ENCODE data around the gene SLC1A6. TPM values are rescaled to one million over a fixed set of nuclear protein-coding genes. Genes with fewer than 3 reads are reported as not detected.
A peak's percentile ranks its signal among the peaks of the same experiment; 100 is the strongest.
"Not testable (repeated sequence)": the region's sequence is repeated elsewhere in the genome, so short reads cannot be mapped to it uniquely, and the experiment has no call there.

Gene SLC1A6
- total RNA-seq, 1 donor from 2014 or later, result not detected

DNA sequence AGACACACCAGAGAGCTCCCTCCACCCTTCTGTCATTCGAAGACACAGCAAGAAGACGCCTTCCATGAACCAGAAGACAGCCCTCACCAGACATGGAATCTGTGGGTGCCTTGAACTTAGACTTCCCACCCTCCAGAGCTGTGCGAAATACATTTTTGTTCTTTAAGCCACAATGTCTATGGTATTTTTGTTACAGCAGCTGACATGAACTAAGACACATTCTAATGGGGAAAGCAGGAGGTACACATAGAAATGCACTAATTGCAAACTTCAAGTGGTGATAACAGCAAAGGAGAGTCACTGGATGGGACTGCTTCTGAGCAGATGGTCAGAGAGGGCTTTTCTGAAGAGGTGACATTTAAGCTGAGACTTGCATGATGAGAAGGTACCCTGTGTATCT lies 22.2 kb downstream of the SLC1A6 start:
- TF ChIP-seq, protein P1, sequence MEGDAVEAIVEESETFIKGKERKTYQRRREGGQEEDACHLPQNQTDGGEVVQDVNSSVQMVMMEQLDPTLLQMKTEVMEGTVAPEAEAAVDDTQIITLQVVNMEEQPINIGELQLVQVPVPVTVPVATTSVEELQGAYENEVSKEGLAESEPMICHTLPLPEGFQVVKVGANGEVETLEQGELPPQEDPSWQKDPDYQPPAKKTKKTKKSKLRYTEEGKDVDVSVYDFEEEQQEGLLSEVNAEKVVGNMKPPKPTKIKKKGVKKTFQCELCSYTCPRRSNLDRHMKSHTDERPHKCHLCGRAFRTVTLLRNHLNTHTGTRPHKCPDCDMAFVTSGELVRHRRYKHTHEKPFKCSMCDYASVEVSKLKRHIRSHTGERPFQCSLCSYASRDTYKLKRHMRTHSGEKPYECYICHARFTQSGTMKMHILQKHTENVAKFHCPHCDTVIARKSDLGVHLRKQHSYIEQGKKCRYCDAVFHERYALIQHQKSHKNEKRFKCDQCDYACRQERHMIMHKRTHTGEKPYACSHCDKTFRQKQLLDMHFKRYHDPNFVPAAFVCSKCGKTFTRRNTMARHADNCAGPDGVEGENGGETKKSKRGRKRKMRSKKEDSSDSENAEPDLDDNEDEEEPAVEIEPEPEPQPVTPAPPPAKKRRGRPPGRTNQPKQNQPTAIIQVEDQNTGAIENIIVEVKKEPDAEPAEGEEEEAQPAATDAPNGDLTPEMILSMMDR (IDR thresholded peaks at IDR 0.05), result no peak
- H3K36me3 Mint-ChIP-seq (ENCODE audit: unreplicated experiment), result no peaks in the 10 kb centered on the region
- peaks cover 22% of the 10 kb centered on the region for H3K9me3 Mint-ChIP-seq (ENCODE audit: unreplicated experiment)
- no peak overlapping the region for H3K4me3 Mint-ChIP-seq (ENCODE audit: unreplicated experiment)
- H3K4me1 Mint-ChIP-seq (ENCODE audit: unreplicated experiment), result no peaks in the 10 kb centered on the region
- no peaks in the 10 kb centered on the region for H3K27me3 Mint-ChIP-seq (ENCODE audit: unreplicated experiment)
- no peak for DNase-seq (ENCODE audit: extremely low spot score, unreplicated experiment)
- no peak overlapping the region for H3K27ac Mint-ChIP-seq (ENCODE audit: unreplicated experiment)

DNA sequence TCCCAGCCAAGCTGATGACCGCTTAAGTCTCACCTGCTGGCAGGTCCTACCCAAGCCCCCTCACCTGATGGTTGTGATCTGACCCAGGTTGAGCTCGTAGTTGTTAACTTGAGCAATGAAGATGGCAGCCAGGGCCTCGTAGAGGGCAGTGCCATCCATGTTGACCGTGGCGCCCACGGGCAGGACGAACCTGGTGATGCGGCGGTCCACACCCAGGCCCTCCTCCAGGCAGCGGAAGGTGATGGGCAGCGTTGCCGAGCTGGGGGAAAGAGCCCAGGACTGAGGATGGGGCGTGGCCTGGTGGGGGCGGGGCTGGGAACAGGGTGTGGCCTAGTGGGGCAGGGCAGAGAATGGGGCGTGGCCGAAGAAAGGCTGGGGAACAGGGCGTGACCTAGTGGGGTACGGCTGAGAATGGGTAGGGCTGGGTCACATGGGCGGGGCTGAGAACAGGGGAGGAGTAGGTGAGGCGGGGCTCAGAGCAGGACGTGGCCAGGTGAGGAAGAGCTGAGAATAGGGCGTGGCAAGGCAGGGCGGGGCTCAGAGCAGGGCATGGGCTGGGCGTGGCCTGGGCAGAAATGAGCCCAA lies 25.5 kb downstream of the SLC1A6 start:
- no peaks in the 10 kb centered on the region for H3K4me1 Mint-ChIP-seq (ENCODE audit: unreplicated experiment)
- no peaks in the 10 kb centered on the region for H3K36me3 Mint-ChIP-seq (ENCODE audit: unreplicated experiment)
- no peak overlapping the region for H3K4me3 Mint-ChIP-seq (ENCODE audit: unreplicated experiment)
- no peaks in the 10 kb centered on the region for H3K27me3 Mint-ChIP-seq (ENCODE audit: unreplicated experiment)
- peaks cover 17% of the 10 kb centered on the region for H3K9me3 Mint-ChIP-seq (ENCODE audit: unreplicated experiment)
- TF ChIP-seq, protein P1 (IDR thresholded peaks at IDR 0.05), result no peak
- H3K27ac Mint-ChIP-seq (ENCODE audit: unreplicated experiment), result no peak overlapping the region
- DNase-seq (ENCODE audit: extremely low spot score, unreplicated experiment), result peak; percentile 84

DNA sequence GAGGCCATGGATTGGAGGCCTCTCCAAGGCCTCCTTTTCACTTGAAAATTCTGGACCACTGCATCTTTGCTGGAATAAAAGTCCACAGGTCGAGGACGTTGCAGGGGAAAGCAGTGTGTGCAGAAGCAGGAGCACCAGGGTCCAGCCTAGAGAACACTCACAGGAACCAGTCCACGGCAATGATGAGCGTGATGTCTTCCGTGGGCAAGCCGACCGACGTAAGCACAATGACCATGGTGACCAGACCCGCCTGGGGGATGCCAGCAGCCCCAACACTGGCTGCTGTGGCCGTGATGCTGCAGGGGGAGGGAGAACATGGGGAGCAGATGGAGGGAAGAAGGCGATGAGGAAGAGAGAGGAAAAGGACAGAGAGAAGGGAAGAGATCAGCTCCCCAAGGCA lies 26.9 kb downstream of the SLC1A6 start:
- H3K36me3 Mint-ChIP-seq (ENCODE audit: unreplicated experiment), result no peaks in the 10 kb centered on the region
- no peak overlapping the region for H3K4me3 Mint-ChIP-seq (ENCODE audit: unreplicated experiment)
- no peak overlapping the region for H3K27ac Mint-ChIP-seq (ENCODE audit: unreplicated experiment)
- TF ChIP-seq, protein P1 (IDR thresholded peaks at IDR 0.05), result no peak
- no peaks in the 10 kb centered on the region for H3K27me3 Mint-ChIP-seq (ENCODE audit: unreplicated experiment)
- peaks cover 16% of the 10 kb centered on the region for H3K9me3 Mint-ChIP-seq (ENCODE audit: unreplicated experiment)
- peak; percentile 68 for DNase-seq (ENCODE audit: extremely low spot score, unreplicated experiment)
- H3K4me1 Mint-ChIP-seq (ENCODE audit: unreplicated experiment), result no peaks in the 10 kb centered on the region

DNA sequence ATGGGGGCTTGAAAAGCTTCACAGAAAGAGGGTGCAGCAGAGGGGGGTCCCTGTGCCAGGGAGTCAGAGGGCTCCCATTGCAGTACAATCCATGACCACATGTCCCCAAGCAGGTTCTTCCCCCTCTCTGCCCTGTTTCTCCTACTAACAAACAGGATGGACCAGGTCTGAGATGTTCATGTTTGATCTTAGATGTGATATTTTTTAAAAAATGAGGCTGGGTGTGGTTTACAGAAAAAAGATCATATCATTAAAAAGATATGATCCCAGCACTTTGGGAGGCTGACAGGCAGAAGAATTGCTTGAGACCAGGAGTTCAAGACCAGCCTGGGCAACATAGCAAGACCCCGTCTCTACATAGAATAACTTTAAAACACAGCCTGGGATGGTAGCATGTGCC lies 29.2 kb downstream of the SLC1A6 start:
- H3K27ac Mint-ChIP-seq (ENCODE audit: unreplicated experiment), result no peak overlapping the region
- no peak for DNase-seq (ENCODE audit: extremely low spot score, unreplicated experiment)
- no peaks in the 10 kb centered on the region for H3K36me3 Mint-ChIP-seq (ENCODE audit: unreplicated experiment)
- H3K4me1 Mint-ChIP-seq (ENCODE audit: unreplicated experiment), result no peaks in the 10 kb centered on the region
- H3K9me3 Mint-ChIP-seq (ENCODE audit: unreplicated experiment), result peaks cover 8% of the 10 kb centered on the region
- TF ChIP-seq, protein P1 (IDR thresholded peaks at IDR 0.05), result no peak
- no peak overlapping the region for H3K4me3 Mint-ChIP-seq (ENCODE audit: unreplicated experiment)
- no peaks in the 10 kb centered on the region for H3K27me3 Mint-ChIP-seq (ENCODE audit: unreplicated experiment)

DNA sequence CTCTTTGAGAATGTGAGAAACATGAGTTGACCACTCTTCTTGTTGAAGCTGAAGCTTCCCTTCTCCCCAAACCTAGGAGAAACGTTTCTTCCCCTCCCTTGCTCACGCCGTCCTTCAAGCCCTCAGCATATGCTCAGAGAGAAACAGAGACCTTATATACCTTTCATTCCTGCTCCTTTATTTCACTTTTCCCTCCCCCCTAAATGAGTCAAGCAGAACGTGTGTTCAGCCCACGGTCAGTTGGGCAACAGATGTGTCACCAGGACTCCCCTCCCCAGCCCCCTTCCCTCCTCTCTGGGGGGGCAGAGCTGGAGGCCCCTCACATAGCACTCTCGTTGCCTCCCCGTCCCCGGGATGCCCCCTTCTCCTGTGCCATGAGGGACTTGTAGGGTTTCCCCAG lies 29.8 kb downstream of the SLC1A6 start:
- H3K36me3 Mint-ChIP-seq (ENCODE audit: unreplicated experiment), result no peaks in the 10 kb centered on the region
- H3K27me3 Mint-ChIP-seq (ENCODE audit: unreplicated experiment), result no peaks in the 10 kb centered on the region
- peaks cover 8% of the 10 kb centered on the region for H3K9me3 Mint-ChIP-seq (ENCODE audit: unreplicated experiment)
- no peak overlapping the region for H3K4me3 Mint-ChIP-seq (ENCODE audit: unreplicated experiment)
- no peak overlapping the region for H3K27ac Mint-ChIP-seq (ENCODE audit: unreplicated experiment)
- no peaks in the 10 kb centered on the region for H3K4me1 Mint-ChIP-seq (ENCODE audit: unreplicated experiment)
- no peak for DNase-seq (ENCODE audit: extremely low spot score, unreplicated experiment)
- TF ChIP-seq, protein P1 (IDR thresholded peaks at IDR 0.05), result no peak

DNA sequence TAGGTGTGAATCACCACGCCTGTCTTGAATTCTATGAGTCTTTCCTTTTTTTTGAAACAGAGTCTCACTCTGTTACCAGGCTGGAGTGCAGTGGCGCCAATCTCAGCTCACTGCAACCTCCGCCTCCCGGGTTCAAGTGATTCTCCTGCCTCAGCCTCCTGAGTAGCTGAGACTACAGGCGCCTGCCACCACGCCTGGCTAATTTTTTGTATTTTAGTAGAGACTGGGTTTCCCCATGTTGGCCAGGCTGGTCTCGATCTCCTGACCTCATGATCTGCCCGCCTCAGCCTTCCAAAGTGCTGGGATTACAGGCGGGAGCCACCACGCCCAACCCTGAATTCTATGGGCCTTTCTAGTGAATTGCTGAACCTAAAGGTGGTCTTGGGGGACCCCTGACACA lies 30.3 kb downstream of the SLC1A6 start:
- H3K4me1 Mint-ChIP-seq (ENCODE audit: unreplicated experiment); H3K27me3 Mint-ChIP-seq (ENCODE audit: unreplicated experiment); H3K27ac Mint-ChIP-seq (ENCODE audit: unreplicated experiment); H3K4me3 Mint-ChIP-seq (ENCODE audit: unreplicated experiment); H3K9me3 Mint-ChIP-seq (ENCODE audit: unreplicated experiment); H3K36me3 Mint-ChIP-seq (ENCODE audit: unreplicated experiment): not testable (repeated sequence)
- peak; percentile 59 for DNase-seq (ENCODE audit: extremely low spot score, unreplicated experiment)
